Activated CD8-positive, alpha-beta memory T cell treated with anti-CD3 and anti-CD28 coated beads for 48 hours (primary cell): ENCODE measurements around the gene ODF2L.

Experiments used
- DNase-seq, 3 experiments: peaks; one replicate each; pipeline ENCODE4 v3.0.0-alpha.2; 2020; ENCODE audit warnings: low read depth in 2 of 3, low spot score in 2 of 3

The ODF2L gene

GRCh38 chr1:86322241-86322640 is 73.9 kb downstream of the ODF2L start:
- DNase-seq: no peak

- DNase-seq: no peak
Measured at GRCh38 chr1:86318436-86318835, 77.7 kb downstream of the ODF2L start.

- DNase-seq: no peak
Measured at GRCh38 chr1:86317926-86318325, 78.2 kb downstream of the ODF2L start.

GRCh38 chr1:86305731-86306130 is 90.4 kb downstream of the ODF2L start:
- no peak for DNase-seq

- DNase-seq: no peak
Measured at GRCh38 chr1:86303041-86303690, 93.0 kb downstream of the ODF2L start.
